ENCODE data around the gene UNKL. TPM values are rescaled to one million over a fixed set of nuclear protein-coding genes. Genes with fewer than 3 reads are reported as not detected.

UNKL gene
- total and polyA plus RNA-seq, 4 donors = 7.9 to 31.2 (median 16.9) TPM

GRCh38 chr16:1325673-1326371 is 88.7 kb downstream of the UNKL start:
- H3K9ac ChIP-seq (ENCODE audit: insufficient read depth in 1 of 2, low read length in 2 of 2) = no peak overlapping the region
- DNase-seq = no peak
- ATAC-seq (ENCODE audit: insufficient read depth, low FRiP score) = no peak
- no peak overlapping the region for H3K4me3 ChIP-seq
- peaks cover 0 to 5% (median 0%) of the 10 kb centered on the region in 4 donors for H3K9me3 ChIP-seq (ENCODE audit: control insufficient read depth in 4 of 4, insufficient read depth in 3 of 4, low read length in 3 of 4)
- TF ChIP-seq CTCF (IDR thresholded peaks at IDR 0.05; ENCODE audit: control extremely low read depth, extremely low read depth) = no peak
- H3K36me3 ChIP-seq (ENCODE audit: control insufficient read depth in 4 of 4, insufficient read depth in 4 of 4, low read length in 4 of 4) = peaks cover 6 to 42% (median 11%) of the 10 kb centered on the region in 4 donors
- 76 to 77% methylated on average over 19 to 20 of the region's 20 CpGs for WGBS, 2 donors
- no peak overlapping the region for H3K27ac ChIP-seq (ENCODE audit: low read depth in 1 of 2, low read length in 1 of 2)
- H3K27me3 ChIP-seq (ENCODE audit: control insufficient read depth in 3 of 3, insufficient read depth in 3 of 3, low read length in 2 of 3) = no peaks in the 10 kb centered on the region
- no peaks in the 10 kb centered on the region for H3K4me1 ChIP-seq (ENCODE audit: control insufficient read depth in 5 of 5, insufficient read depth in 5 of 5, low read length in 5 of 5)

- H3K4me1 ChIP-seq (ENCODE audit: control insufficient read depth in 5 of 5, insufficient read depth in 5 of 5, low read length in 5 of 5) = no peaks in the 10 kb centered on the region
- peaks cover 7 to 48% (median 17%) of the 10 kb centered on the region in 4 donors for H3K36me3 ChIP-seq (ENCODE audit: control insufficient read depth in 4 of 4, insufficient read depth in 4 of 4, low read length in 4 of 4)
- DNase-seq (no peak), ATAC-seq (ENCODE audit: insufficient read depth, low FRiP score) (no peak)
- H3K27ac ChIP-seq (ENCODE audit: low read depth in 1 of 2, low read length in 1 of 2) = no peak overlapping the region
- no peak for TF ChIP-seq CTCF (IDR thresholded peaks at IDR 0.05; ENCODE audit: control extremely low read depth, extremely low read depth)
- no peak overlapping the region for H3K4me3 ChIP-seq
- H3K9ac ChIP-seq (ENCODE audit: insufficient read depth in 1 of 2, low read length in 2 of 2) = no peak overlapping the region
- H3K9me3 ChIP-seq (ENCODE audit: control insufficient read depth in 4 of 4, insufficient read depth in 3 of 4, low read length in 3 of 4) = peaks cover 0 to 2% (median 0%) of the 10 kb centered on the region in 4 donors
- WGBS, 2 donors = 87 to 89% methylated on average over 15 of the region's 15 CpGs
- H3K27me3 ChIP-seq (ENCODE audit: control insufficient read depth in 3 of 3, insufficient read depth in 3 of 3, low read length in 2 of 3) = no peaks in the 10 kb centered on the region
Measured at GRCh38 chr16:1325261-1325660, 89.2 kb downstream of the UNKL start.

- Histone ChIP-seq H3K9me3 (ENCODE audit: control insufficient read depth in 4 of 4, insufficient read depth in 3 of 4, low read length in 3 of 4) (peaks cover 0 to 2% (median 0%) of the 10 kb centered on the region in 4 donors), H3K4me3 (no peak overlapping the region), H3K27ac (ENCODE audit: low read depth in 1 of 2, low read length in 1 of 2) (no peak overlapping the region), H3K9ac (ENCODE audit: insufficient read depth in 1 of 2, low read length in 2 of 2) (no peak overlapping the region), H3K27me3 (ENCODE audit: control insufficient read depth in 3 of 3, insufficient read depth in 3 of 3, low read length in 2 of 3) (no peaks in the 10 kb centered on the region), H3K4me1 (ENCODE audit: control insufficient read depth in 5 of 5, insufficient read depth in 5 of 5, low read length in 5 of 5) (no peaks in the 10 kb centered on the region), H3K36me3 (ENCODE audit: control insufficient read depth in 4 of 4, insufficient read depth in 4 of 4, low read length in 4 of 4) (peaks cover 16 to 57% (median 23%) of the 10 kb centered on the region in 4 donors)
- no peak for ATAC-seq (ENCODE audit: insufficient read depth, low FRiP score)
- no peak for DNase-seq
- 84 to 86% methylated on average over 22 of the region's 22 CpGs for WGBS, 2 donors
- no peak for TF ChIP-seq CTCF (IDR thresholded peaks at IDR 0.05; ENCODE audit: control extremely low read depth, extremely low read depth)
Measured at GRCh38 chr16:1324286-1324826, 90.1 kb downstream of the UNKL start.
